ENCODE results near the gene FHAD1. TPM values are rescaled to one million over a fixed set of nuclear protein-coding genes. Genes with fewer than 3 reads are reported as not detected.

FHAD1 gene
- total RNA-seq, 2 experiments from 2014 or later = not detected

- CTCF ChIA-PET (ENCODE audit: unreplicated experiment) = no interaction called here
- no TSS peak for BruUV-seq (replicated peaks)
- Histone ChIP-seq H3K79me2 (ENCODE audit: insufficient read depth, low read depth, low read length) (no peaks in the 10 kb centered on the region), H3K36me3 (ENCODE audit: insufficient read depth, low read length) (no peaks in the 10 kb centered on the region), H3K4me3 (ENCODE audit: low read depth, low read length, poor library complexity, severe bottlenecking) (no peak overlapping the region), H2AFZ (ENCODE audit: low read length) (no peak overlapping the region), H4K20me1 (ENCODE audit: insufficient read depth, low read length) (no peaks in the 10 kb centered on the region), H3K27ac (ENCODE audit: low read depth, low read length, poor library complexity, severe bottlenecking) (no peak overlapping the region), H3K4me2 (ENCODE audit: low read length) (no peak overlapping the region), H3K9me2 (ENCODE audit: insufficient read depth, low read length) (no peaks in the 10 kb centered on the region), H3K9me3 (ENCODE audit: low read length) (no peaks in the 10 kb centered on the region), H3K4me1 (ENCODE audit: insufficient read depth, low read length, poor library complexity, severe bottlenecking) (no peaks in the 10 kb centered on the region)
- intact Hi-C loops (cut with micrococcal nuclease; ENCODE audit: unreplicated experiment) = no loop called here
- no peak for TF ChIP-seq CTCF (conservative IDR thresholded peaks at IDR 0.05; ENCODE audit: low read length)
- no peak for TF ChIP-seq EZH2phosphoT487 (IDR thresholded peaks at IDR 0.05; ENCODE audit: borderline replicate concordance, low read depth, low read length)
- POLR2A ChIA-PET = no interaction called here
- no peak for DNase-seq (ENCODE audit: low spot score)
These were observed 133.8 kb downstream of the FHAD1 start for GRCh38 chr1:15380601-15381508.

- BruUV-seq (replicated peaks) = no TSS peak
- POLR2A ChIA-PET = no interaction called here
These were observed 134.8 kb downstream of the FHAD1 start for GRCh38 chr1:15381805-15382204.

More at GRCh38 chr1:15381805-15382204, 134.8 kb downstream of the FHAD1 start:
- no peak overlapping the region for H3K27ac ChIP-seq (ENCODE audit: low read depth, low read length, poor library complexity, severe bottlenecking)
- TF ChIP-seq EZH2phosphoT487 (IDR thresholded peaks at IDR 0.05; ENCODE audit: borderline replicate concordance, low read depth, low read length) = no peak
- no peak for TF ChIP-seq CTCF (conservative IDR thresholded peaks at IDR 0.05; ENCODE audit: low read length)
- no peaks in the 10 kb centered on the region for H3K4me1 ChIP-seq (ENCODE audit: insufficient read depth, low read length, poor library complexity, severe bottlenecking)
- intact Hi-C loops (cut with micrococcal nuclease; ENCODE audit: unreplicated experiment) = no loop called here
- H3K79me2 ChIP-seq (ENCODE audit: insufficient read depth, low read depth, low read length) = no peaks in the 10 kb centered on the region
- CTCF ChIA-PET (ENCODE audit: unreplicated experiment) = no interaction called here
- no peak overlapping the region for H3K4me3 ChIP-seq (ENCODE audit: low read depth, low read length, poor library complexity, severe bottlenecking)
- H3K9me3 ChIP-seq (ENCODE audit: low read length) = no peaks in the 10 kb centered on the region
- DNase-seq (ENCODE audit: low spot score) = no peak
- H3K9me2 ChIP-seq (ENCODE audit: insufficient read depth, low read length) = no peaks in the 10 kb centered on the region
- H2AFZ ChIP-seq (ENCODE audit: low read length) = no peak overlapping the region
- H3K4me2 ChIP-seq (ENCODE audit: low read length) = no peak overlapping the region
- no peaks in the 10 kb centered on the region for H4K20me1 ChIP-seq (ENCODE audit: insufficient read depth, low read length)
- no peaks in the 10 kb centered on the region for H3K36me3 ChIP-seq (ENCODE audit: insufficient read depth, low read length)
